GM13976 (cell line): ENCODE results near the gene ZNF878.
"Not testable (repeated sequence)": the region's sequence is repeated elsewhere in the genome, so short reads cannot be mapped to it uniquely, and the experiment has no call there.

Experiments
- DNase-seq: peaks from one replicate; pipeline ENCODE4 v3.0.0; 2012; ENCODE audit warnings: low spot score
- in situ Hi-C: fragments of 300-500 bp; cut with MboI; formaldehyde crosslinking; loops from one replicate; pipeline ENCODE4 v1.12.0; 2022; ENCODE audit warnings: low sequenced_read_pairs, mixed read lengths, inconsistent platforms; ENCODE audit not compliant: unreplicated experiment
- TF ChIP-seq, protein P1 (sequence below): IDR thresholded peaks from 2 replicates; pipeline ENCODE4 v1.5.1; 2012; ENCODE audit warnings: borderline replicate concordance, mild to moderate bottlenecking; ENCODE audit not compliant: insufficient read depth; ENCODE audit errors: extremely low read depth, missing control alignments, control extremely low read depth

Gene ZNF878

GRCh38 chr19:12090807-12091206, 38.0 kb upstream of the ZNF878 start:
- DNase-seq = peak; percentile 78
- in situ Hi-C loops = no loop called here
- TF ChIP-seq, protein P1, sequence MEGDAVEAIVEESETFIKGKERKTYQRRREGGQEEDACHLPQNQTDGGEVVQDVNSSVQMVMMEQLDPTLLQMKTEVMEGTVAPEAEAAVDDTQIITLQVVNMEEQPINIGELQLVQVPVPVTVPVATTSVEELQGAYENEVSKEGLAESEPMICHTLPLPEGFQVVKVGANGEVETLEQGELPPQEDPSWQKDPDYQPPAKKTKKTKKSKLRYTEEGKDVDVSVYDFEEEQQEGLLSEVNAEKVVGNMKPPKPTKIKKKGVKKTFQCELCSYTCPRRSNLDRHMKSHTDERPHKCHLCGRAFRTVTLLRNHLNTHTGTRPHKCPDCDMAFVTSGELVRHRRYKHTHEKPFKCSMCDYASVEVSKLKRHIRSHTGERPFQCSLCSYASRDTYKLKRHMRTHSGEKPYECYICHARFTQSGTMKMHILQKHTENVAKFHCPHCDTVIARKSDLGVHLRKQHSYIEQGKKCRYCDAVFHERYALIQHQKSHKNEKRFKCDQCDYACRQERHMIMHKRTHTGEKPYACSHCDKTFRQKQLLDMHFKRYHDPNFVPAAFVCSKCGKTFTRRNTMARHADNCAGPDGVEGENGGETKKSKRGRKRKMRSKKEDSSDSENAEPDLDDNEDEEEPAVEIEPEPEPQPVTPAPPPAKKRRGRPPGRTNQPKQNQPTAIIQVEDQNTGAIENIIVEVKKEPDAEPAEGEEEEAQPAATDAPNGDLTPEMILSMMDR = peak; percentile 65

DNA sequence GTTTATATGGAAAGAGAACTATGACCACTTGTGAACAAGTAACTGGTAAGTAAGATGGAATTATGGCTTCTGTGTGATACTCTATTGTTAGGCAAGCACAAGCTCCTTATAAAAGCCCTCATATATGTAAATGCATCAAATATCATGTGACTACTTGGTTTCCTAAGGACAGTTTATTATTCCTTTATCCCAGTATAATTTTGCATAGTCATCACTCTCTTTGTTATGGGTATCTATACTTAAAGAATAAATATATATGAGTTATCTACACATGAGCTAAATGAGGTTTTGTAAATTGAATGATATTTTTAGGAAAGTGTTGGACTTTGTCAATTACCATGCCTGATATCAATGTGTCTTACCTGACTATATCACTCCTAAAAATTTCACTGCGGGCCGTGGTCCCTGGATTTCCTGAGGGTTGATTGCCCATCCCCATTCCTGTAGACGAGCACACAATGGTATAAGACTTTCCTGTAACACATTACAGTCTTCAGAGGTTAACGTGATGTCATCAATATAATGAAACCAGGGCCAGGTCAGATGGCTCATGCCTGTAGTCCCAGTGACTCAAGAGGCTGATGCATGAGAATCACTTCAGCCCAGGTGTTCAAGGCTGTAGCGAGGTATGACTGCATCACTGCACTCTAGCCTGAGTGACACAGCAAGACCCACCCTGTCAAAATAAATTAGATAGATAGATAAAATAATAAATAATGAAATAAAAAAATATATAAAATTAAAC, 32.5 kb upstream of the ZNF878 start:
- no peak for DNase-seq
- TF ChIP-seq, protein P1 = no peak
- in situ Hi-C loops = no loop called here

GRCh38 chr19:12083336-12083735, 30.6 kb upstream of the ZNF878 start:
- DNase-seq, in situ Hi-C loops: not testable (repeated sequence)

- TF ChIP-seq, protein P1 = no peak
- in situ Hi-C loops = no loop called here
- no peak for DNase-seq
Measured at GRCh38 chr19:12077375-12077774, 24.6 kb upstream of the ZNF878 start.

- in situ Hi-C loops, DNase-seq: not testable (repeated sequence)
Measured at GRCh38 chr19:12076331-12076730, 23.6 kb upstream of the ZNF878 start.

DNA sequence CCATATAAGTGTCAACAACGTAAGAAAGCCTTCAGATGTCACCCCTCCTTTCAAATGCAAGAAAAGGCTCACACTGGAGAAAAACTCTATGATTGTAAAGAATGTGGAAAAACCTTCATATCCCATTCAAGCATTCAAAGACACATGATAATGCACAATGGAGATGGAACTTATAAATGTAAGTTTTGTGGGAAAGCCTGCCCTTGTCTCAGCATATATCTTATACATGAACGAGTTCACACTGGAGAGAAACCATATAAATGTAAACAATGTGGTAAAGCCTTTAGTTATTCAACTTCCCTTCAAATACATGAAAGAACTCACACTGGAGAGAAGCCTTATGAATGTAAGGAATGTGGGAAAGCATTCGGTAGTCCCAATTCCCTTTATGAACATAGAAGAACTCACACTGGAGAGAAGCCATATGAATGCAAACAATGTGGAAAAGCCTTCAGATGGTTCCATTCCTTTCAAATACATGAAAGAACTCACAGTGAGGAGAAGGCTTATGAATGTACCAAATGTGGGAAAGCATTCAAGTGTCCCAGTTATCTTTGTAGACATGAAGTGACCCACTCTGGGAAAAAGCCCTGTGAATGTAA, 22.9 kb upstream of the ZNF878 start:
- TF ChIP-seq, protein P1 = no peak
- no peak for DNase-seq
- in situ Hi-C loops = no loop called here

GRCh38 chr19:12064590-12065538, 12.1 kb upstream of the ZNF878 start, which contains the start of gene ZNF844:
ZNF844 (plus strand) TSS chr19:12064731; CDS start chr19:12064874, 143 bp downstream.
- DNase-seq = peak; percentile 94
- TF ChIP-seq, protein P1 = no peak
- in situ Hi-C loops = no loop called here
